Panc1 (cell line): ENCODE measurements around the gene TM2D3. TPM values are rescaled to one million over a fixed set of nuclear protein-coding genes. Genes with fewer than 3 reads are reported as not detected.

ENCODE experiments used
- ATAC-seq: fragments of 200-7000 bp; cut with Tn5 transposase; 2 replicates; pipeline ENCODE4 v1.9.1; 2020; ENCODE audit warnings: mild to moderate bottlenecking, moderate library complexity
- BruUV-seq: library from RNA; stranded (reverse); fragments of 400-500 nt; replicated peaks from 2 replicates; lab custom pipeline; 2021; lab: Mats Ljungman, UMichigan
- CTCF ChIA-PET: fragments of 300-600 bp; sonication (Branson Sonifier 250); formaldehyde crosslinking; loops from one replicate; lab custom pipeline; 2022; ENCODE audit warnings: antibody characterized with exemption; lab: Charles Lee
- POLR2A ChIA-PET: fragments of 300-600 bp; sonication (Branson Sonifier 250); formaldehyde crosslinking; loops from one replicate; lab custom pipeline; 2022; ENCODE audit warnings: antibody characterized with exemption; lab: Charles Lee
- DNase-seq: peaks from one replicate; pipeline ENCODE4 v3.0.0-alpha.2; 2010; ENCODE audit warnings: low read depth, low spot score
- H3K27ac ChIP-seq: 2 replicates; pipeline ENCODE4 v1.5.1; 2011; ENCODE audit warnings: mild to moderate bottlenecking, low read length, inconsistent platforms
- H3K27me3 ChIP-seq: fragments of 200-500 bp; sonication (Bioruptor generic); 2 replicates; pipeline ENCODE4 v1.6.0; 2014; ENCODE audit warnings: low read length, inconsistent platforms; ENCODE audit not compliant: control insufficient read depth, insufficient read depth
- H3K36me3 ChIP-seq: fragments of 200-500 bp; sonication (Bioruptor generic); 2 replicates; pipeline ENCODE4 v1.5.1; 2014; ENCODE audit warnings: inconsistent platforms, mild to moderate bottlenecking, low read length, moderate library complexity; ENCODE audit not compliant: control insufficient read depth, insufficient read depth
- H3K4me1 ChIP-seq: 2 replicates; pipeline ENCODE4 v1.5.1; 2011; ENCODE audit warnings: inconsistent platforms, mild to moderate bottlenecking, low read length, moderate library complexity; ENCODE audit not compliant: control insufficient read depth, insufficient read depth
- H3K4me3 ChIP-seq, 2 experiments: 2 replicates each; pipeline ENCODE4 v1.5.1; 2011 to 2012; ENCODE audit warnings: low read depth in 2 of 2, low read length in 2 of 2, mild to moderate bottlenecking in 2 of 2, inconsistent platforms in 1 of 2, moderate library complexity in 1 of 2
- H3K9me3 ChIP-seq: fragments of 200-500 bp; sonication (Bioruptor generic); 2 replicates; pipeline ENCODE4 v1.5.1; 2014; ENCODE audit warnings: low read depth, mild to moderate bottlenecking, inconsistent platforms, low read length, moderate library complexity; ENCODE audit not compliant: control insufficient read depth, insufficient read depth
- POLR2AphosphoS5 ChIP-seq: IDR thresholded peaks from 2 replicates; pipeline ENCODE4 v1.6.1; 2012; ENCODE audit warnings: mild to moderate bottlenecking, low read depth, low read length, moderate library complexity
- SIN3A ChIP-seq: IDR thresholded peaks from 2 replicates; pipeline ENCODE4 v1.6.1; 2012; ENCODE audit warnings: low read depth, mild to moderate bottlenecking, low read length, moderate library complexity, borderline replicate concordance; ENCODE audit not compliant: insufficient read depth
- TCF7L2 ChIP-seq: IDR thresholded peaks from 2 replicates; pipeline ENCODE4 v1.6.1; 2011; ENCODE audit warnings: mild to moderate bottlenecking, low read depth, low read length, inconsistent platforms
- in situ Hi-C: cut with HindIII; loops from 2 replicates; pipeline ENCODE4 v1.10.0; 2016; ENCODE audit warnings: low sequenced_read_pairs, low pct_unique_long_range_greater_than_20kb
- intact Hi-C: fragments of 100-400 bp; cut with micrococcal nuclease; formaldehyde crosslinking; loops from one replicate; pipeline ENCODE4 v1.10.0; 2022; ENCODE audit not compliant: unreplicated experiment
- total RNA-seq: library from RNA; stranded (reverse); gene quantifications from one replicate; pipeline ENCODE4 v1.2.1, GENCODE V29; 2021; ENCODE audit not compliant: unreplicated experiment
- TF ChIP-seq, protein P1 (sequence below), 2 experiments: IDR thresholded peaks; 2 replicates each; pipeline ENCODE4 v1.6.1; 2011 to 2012; ENCODE audit warnings: low read depth in 2 of 2, control low read depth in 1 of 2, low read length in 1 of 2, mild to moderate bottlenecking in 1 of 2, moderate library complexity in 1 of 2; ENCODE audit not compliant: insufficient read depth in 1 of 2
- TF ChIP-seq, protein P2 (sequence below): fragments of 450-650 bp; IDR thresholded peaks from 2 replicates; pipeline ENCODE4 v1.5.1; 2017; ENCODE audit warnings: mild to moderate bottlenecking

TM2D3 gene
- total RNA-seq, 1 experiment from 2014 or later, result 53.4 TPM

- no TSS peak for BruUV-seq
- Histone ChIP-seq H3K4me1 (peaks cover 10% of the 10 kb centered on the region), H3K27ac (no peak overlapping the region), H3K36me3 (no peaks in the 10 kb centered on the region), H3K9me3 (no peaks in the 10 kb centered on the region), H3K27me3 (no peaks in the 10 kb centered on the region), H3K4me3 (no peak overlapping the region)
- ATAC-seq (no peak), DNase-seq (no peak)
- ChIA-PET CTCF (no interaction called here), POLR2A (no interaction called here)
- TF ChIP-seq SIN3A, result no peak
- in situ Hi-C loops (no loop called here), intact Hi-C loops (no loop called here)
Observed at GRCh38 chr15:101618851-101619614, 33.1 kb downstream of the TM2D3 start.

GRCh38 chr15:101618076-101618475 lies 34.1 kb downstream of the TM2D3 start:
- intact Hi-C loops (no loop called here), in situ Hi-C loops (no loop called here)
- CTCF ChIA-PET, result no interaction called here
- H3K36me3 ChIP-seq, result no peaks in the 10 kb centered on the region
- H3K27me3 ChIP-seq, result no peaks in the 10 kb centered on the region
- no TSS peak for BruUV-seq
- no peak overlapping the region for H3K4me3 ChIP-seq
- no peak for TF ChIP-seq POLR2AphosphoS5
- no peak for TF ChIP-seq SIN3A
- TF ChIP-seq, protein P1, sequence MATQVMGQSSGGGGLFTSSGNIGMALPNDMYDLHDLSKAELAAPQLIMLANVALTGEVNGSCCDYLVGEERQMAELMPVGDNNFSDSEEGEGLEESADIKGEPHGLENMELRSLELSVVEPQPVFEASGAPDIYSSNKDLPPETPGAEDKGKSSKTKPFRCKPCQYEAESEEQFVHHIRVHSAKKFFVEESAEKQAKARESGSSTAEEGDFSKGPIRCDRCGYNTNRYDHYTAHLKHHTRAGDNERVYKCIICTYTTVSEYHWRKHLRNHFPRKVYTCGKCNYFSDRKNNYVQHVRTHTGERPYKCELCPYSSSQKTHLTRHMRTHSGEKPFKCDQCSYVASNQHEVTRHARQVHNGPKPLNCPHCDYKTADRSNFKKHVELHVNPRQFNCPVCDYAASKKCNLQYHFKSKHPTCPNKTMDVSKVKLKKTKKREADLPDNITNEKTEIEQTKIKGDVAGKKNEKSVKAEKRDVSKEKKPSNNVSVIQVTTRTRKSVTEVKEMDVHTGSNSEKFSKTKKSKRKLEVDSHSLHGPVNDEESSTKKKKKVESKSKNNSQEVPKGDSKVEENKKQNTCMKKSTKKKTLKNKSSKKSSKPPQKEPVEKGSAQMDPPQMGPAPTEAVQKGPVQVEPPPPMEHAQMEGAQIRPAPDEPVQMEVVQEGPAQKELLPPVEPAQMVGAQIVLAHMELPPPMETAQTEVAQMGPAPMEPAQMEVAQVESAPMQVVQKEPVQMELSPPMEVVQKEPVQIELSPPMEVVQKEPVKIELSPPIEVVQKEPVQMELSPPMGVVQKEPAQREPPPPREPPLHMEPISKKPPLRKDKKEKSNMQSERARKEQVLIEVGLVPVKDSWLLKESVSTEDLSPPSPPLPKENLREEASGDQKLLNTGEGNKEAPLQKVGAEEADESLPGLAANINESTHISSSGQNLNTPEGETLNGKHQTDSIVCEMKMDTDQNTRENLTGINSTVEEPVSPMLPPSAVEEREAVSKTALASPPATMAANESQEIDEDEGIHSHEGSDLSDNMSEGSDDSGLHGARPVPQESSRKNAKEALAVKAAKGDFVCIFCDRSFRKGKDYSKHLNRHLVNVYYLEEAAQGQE (IDR thresholded peaks at IDR 0.05; ENCODE audit: insufficient read depth in 1 of 2, low read depth in 2 of 2, low read length in 1 of 2), result no peak
- TF ChIP-seq, protein P2, sequence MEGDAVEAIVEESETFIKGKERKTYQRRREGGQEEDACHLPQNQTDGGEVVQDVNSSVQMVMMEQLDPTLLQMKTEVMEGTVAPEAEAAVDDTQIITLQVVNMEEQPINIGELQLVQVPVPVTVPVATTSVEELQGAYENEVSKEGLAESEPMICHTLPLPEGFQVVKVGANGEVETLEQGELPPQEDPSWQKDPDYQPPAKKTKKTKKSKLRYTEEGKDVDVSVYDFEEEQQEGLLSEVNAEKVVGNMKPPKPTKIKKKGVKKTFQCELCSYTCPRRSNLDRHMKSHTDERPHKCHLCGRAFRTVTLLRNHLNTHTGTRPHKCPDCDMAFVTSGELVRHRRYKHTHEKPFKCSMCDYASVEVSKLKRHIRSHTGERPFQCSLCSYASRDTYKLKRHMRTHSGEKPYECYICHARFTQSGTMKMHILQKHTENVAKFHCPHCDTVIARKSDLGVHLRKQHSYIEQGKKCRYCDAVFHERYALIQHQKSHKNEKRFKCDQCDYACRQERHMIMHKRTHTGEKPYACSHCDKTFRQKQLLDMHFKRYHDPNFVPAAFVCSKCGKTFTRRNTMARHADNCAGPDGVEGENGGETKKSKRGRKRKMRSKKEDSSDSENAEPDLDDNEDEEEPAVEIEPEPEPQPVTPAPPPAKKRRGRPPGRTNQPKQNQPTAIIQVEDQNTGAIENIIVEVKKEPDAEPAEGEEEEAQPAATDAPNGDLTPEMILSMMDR, result no peak
- TF ChIP-seq TCF7L2, result no peak
- H3K4me1 ChIP-seq, result peaks cover 10% of the 10 kb centered on the region
- DNase-seq (no peak), ATAC-seq (no peak)
- POLR2A ChIA-PET, result no interaction called here
- no peak overlapping the region for H3K27ac ChIP-seq
- no peaks in the 10 kb centered on the region for H3K9me3 ChIP-seq

DNA sequence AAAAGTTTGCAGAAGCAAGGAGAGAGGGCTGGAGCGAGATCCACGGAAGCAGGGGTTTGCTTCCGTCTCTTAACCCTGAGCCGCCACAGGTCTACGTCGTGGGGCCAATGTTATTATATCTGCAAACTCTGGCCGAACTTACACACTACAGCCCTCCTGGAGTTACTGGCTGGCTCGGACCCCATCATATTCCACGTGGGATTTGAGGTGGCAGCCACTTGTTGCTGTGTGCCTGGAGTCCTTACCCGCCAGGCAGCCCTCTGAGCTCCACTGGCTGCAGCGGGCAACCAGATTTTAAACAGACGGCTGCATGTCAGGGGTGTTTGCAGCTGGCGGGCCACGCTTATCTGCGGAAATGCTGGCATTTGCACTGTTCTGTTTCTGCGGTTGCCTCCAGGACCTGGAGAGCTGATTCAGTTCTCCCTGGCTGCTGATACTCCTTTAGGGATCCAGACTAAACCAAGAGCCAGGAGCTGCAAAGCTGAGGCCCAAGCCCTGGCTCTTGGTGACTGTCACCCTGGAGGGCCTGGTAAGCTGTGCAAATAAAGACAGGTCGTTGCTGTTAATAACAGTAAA lies 34.7 kb downstream of the TM2D3 start:
- in situ Hi-C loops, result no loop called here
- peaks cover 10% of the 10 kb centered on the region for H3K4me1 ChIP-seq
- no peak for TF ChIP-seq POLR2AphosphoS5
- TF ChIP-seq, protein P2, result no peak
- TF ChIP-seq SIN3A, result no peak
- no peak for TF ChIP-seq TCF7L2
- TF ChIP-seq, protein P1 (IDR thresholded peaks at IDR 0.05; ENCODE audit: insufficient read depth in 1 of 2, low read depth in 2 of 2, low read length in 1 of 2), result no peak
- BruUV-seq, result no TSS peak
- H3K9me3 ChIP-seq, result no peaks in the 10 kb centered on the region
- DNase-seq, result no peak
- H3K27me3 ChIP-seq, result no peaks in the 10 kb centered on the region
- no peak overlapping the region for H3K27ac ChIP-seq
- ChIA-PET POLR2A (no interaction called here), CTCF (no interaction called here)
- no peak overlapping the region for H3K4me3 ChIP-seq
- no peaks in the 10 kb centered on the region for H3K36me3 ChIP-seq
- ATAC-seq, result no peak
- intact Hi-C loops, result loop anchor here (1.0 kb wide), 1 partner anchor 45 kb away; no protein-coding TSS in a partner anchor
